Breast epithelium (tissue), 4 donors: ENCODE data around the gene ARHGAP31. TPM values are rescaled to one million over a fixed set of nuclear protein-coding genes. Genes with fewer than 3 reads are reported as not detected.

Experiments used
- DNase-seq, 2 donors: peaks; one replicate each; pipeline ENCODE4 v3.0.0-alpha.2; 2019; ENCODE audit warnings: low spot score in 2 of 2
- H3K27ac ChIP-seq, 2 donors: fragments of 200-600 bp; sonication (generic) in 1 of 2; one replicate each; pipeline ENCODE4 v1.5.1; 2016 to 2019; ENCODE audit warnings: mild to moderate bottlenecking in 1 of 2
- H3K27me3 ChIP-seq, 2 donors: fragments of 200-600 bp; sonication (generic) in 1 of 2; one replicate each; pipeline versions ENCODE4 v1.5.1 to v1.6.0; 2017 to 2019; ENCODE audit warnings: control low read depth in 1 of 2, mild to moderate bottlenecking in 1 of 2
- H3K36me3 ChIP-seq: fragments of 200-600 bp; one replicate; pipeline ENCODE4 v1.5.1; 2019
- H3K4me1 ChIP-seq, 2 donors: fragments of 200-600 bp; sonication (generic); one replicate each; pipeline ENCODE4 v1.5.1; 2016 to 2019; ENCODE audit warnings: control low read depth in 1 of 2
- H3K4me3 ChIP-seq, 3 donors: fragments of 200-600 bp; sonication (generic); 1 replicate in 2 of 3; 2 replicates in 1 of 3; pipeline ENCODE4 v1.5.1; 2016 to 2019; ENCODE audit warnings: mild to moderate bottlenecking in 3 of 3, moderate library complexity in 2 of 3
- H3K9me3 ChIP-seq, 2 donors: fragments of 200-600 bp; sonication (generic) in 1 of 2; one replicate each; pipeline ENCODE4 v1.5.1; 2016 to 2019; ENCODE audit warnings: control low read depth in 1 of 2
- CTCF ChIP-seq, 3 donors: fragments of 450-650 bp; IDR thresholded peaks; one replicate each; pipeline ENCODE4 v1.5.1; 2016 to 2017; ENCODE audit warnings: antibody characterized with exemption in 3 of 3, mild to moderate bottlenecking in 3 of 3, moderate library complexity in 3 of 3
- POLR2A ChIP-seq: fragments of 450-650 bp; IDR thresholded peaks from one replicate; pipeline ENCODE4 v1.6.1; 2016; ENCODE audit warnings: antibody characterized with exemption, mild to moderate bottlenecking, moderate library complexity
- POLR2AphosphoS5 ChIP-seq, 3 donors: sonication (generic); formaldehyde crosslinking; IDR thresholded peaks; one replicate each; pipeline ENCODE4 v1.6.1; 2017; ENCODE audit warnings: antibody characterized with exemption in 3 of 3
- intact Hi-C: fragments of 100-400 bp; cut with DNase I; formaldehyde crosslinking; loops from one replicate; pipeline ENCODE4 v1.15.1; 2023; ENCODE audit warnings: low total_unique reads
- total RNA-seq, 3 donors: library from RNA; depleted of rRNA; stranded (reverse); fragments of >200 nt; gene quantifications; one replicate each; pipeline ENCODE4 v1.1.0, GENCODE V29; 2016

ARHGAP31 gene
- total RNA-seq, 3 donors from 2014 or later: 11.6 to 19.3 (median 18.2) TPM

GRCh38 chr3:119291062-119291700 lies 3.0 kb upstream of the ARHGAP31 start:
- H3K4me3 ChIP-seq: no peak overlapping the region
- H3K36me3 ChIP-seq: no peaks in the 10 kb centered on the region
- no peak overlapping the region for H3K27ac ChIP-seq
- intact Hi-C loops: no loop called here
- no peaks in the 10 kb centered on the region for H3K27me3 ChIP-seq
- DNase-seq: no peak
- peaks cover 0 to 13% of the 10 kb centered on the region in 2 donors for H3K9me3 ChIP-seq
- H3K4me1 ChIP-seq: no peaks in the 10 kb centered on the region
- TF ChIP-seq CTCF (IDR thresholded peaks at IDR 0.05): no peak

- Histone ChIP-seq H3K9me3 (peaks cover 0 to 4% of the 10 kb centered on the region in 2 donors), H3K36me3 (no peaks in the 10 kb centered on the region), H3K27ac (no peak overlapping the region), H3K4me1 (no peaks in the 10 kb centered on the region), H3K4me3 (no peak overlapping the region), H3K27me3 (no peaks in the 10 kb centered on the region)
- TF ChIP-seq POLR2AphosphoS5 (IDR thresholded peaks at IDR 0.05): no peak
- intact Hi-C loops: no loop called here
- DNase-seq: no peak
Measured at GRCh38 chr3:119292666-119293065, 1.5 kb upstream of the ARHGAP31 start.

GRCh38 chr3:119293105-119293870 lies 895 bp upstream of the ARHGAP31 start:
- H3K4me1 ChIP-seq: no peaks in the 10 kb centered on the region
- peak overlapping the region; percentile 70 to 96 (median 87) for H3K4me3 ChIP-seq
- DNase-seq: no peak
- intact Hi-C loops: no loop called here
- H3K27me3 ChIP-seq: no peaks in the 10 kb centered on the region
- H3K36me3 ChIP-seq: no peaks in the 10 kb centered on the region
- no peaks in the 10 kb centered on the region for H3K9me3 ChIP-seq
- TF ChIP-seq CTCF (IDR thresholded peaks at IDR 0.05): no peak
- peak overlapping the region; percentile 89 to 96 for H3K27ac ChIP-seq

- peak overlapping the region; percentile 89 to 96 for H3K27ac ChIP-seq
- intact Hi-C loops: no loop called here
- H3K4me1 ChIP-seq: no peaks in the 10 kb centered on the region
- no peak for TF ChIP-seq POLR2A
- no peak for TF ChIP-seq CTCF (IDR thresholded peaks at IDR 0.05)
- H3K27me3 ChIP-seq: no peaks in the 10 kb centered on the region
- H3K9me3 ChIP-seq: no peaks in the 10 kb centered on the region
- H3K4me3 ChIP-seq: peak overlapping the region; percentile 70 to 96 (median 87)
- DNase-seq: no peak
- H3K36me3 ChIP-seq: no peaks in the 10 kb centered on the region
Measured at GRCh38 chr3:119294696-119295671, 801 bp downstream of the ARHGAP31 start.

GRCh38 chr3:119295816-119296726 lies 1.9 kb downstream of the ARHGAP31 start:
- intact Hi-C loops: no loop called here
- TF ChIP-seq POLR2AphosphoS5 (IDR thresholded peaks at IDR 0.05) (no peak), CTCF (IDR thresholded peaks at IDR 0.05) (no peak), POLR2A (no peak)
- H3K4me1 ChIP-seq: peaks cover 0 to 1% of the 10 kb centered on the region in 2 donors
- no peaks in the 10 kb centered on the region for H3K27me3 ChIP-seq
- H3K36me3 ChIP-seq: no peaks in the 10 kb centered on the region
- DNase-seq: no peak
- peak overlapping the region; percentile 89 to 96 for H3K27ac ChIP-seq
- peak overlapping the region; percentile 70 to 96 (median 87) for H3K4me3 ChIP-seq
- no peaks in the 10 kb centered on the region for H3K9me3 ChIP-seq
